ENCODE results near the gene ARSA.

DNA sequence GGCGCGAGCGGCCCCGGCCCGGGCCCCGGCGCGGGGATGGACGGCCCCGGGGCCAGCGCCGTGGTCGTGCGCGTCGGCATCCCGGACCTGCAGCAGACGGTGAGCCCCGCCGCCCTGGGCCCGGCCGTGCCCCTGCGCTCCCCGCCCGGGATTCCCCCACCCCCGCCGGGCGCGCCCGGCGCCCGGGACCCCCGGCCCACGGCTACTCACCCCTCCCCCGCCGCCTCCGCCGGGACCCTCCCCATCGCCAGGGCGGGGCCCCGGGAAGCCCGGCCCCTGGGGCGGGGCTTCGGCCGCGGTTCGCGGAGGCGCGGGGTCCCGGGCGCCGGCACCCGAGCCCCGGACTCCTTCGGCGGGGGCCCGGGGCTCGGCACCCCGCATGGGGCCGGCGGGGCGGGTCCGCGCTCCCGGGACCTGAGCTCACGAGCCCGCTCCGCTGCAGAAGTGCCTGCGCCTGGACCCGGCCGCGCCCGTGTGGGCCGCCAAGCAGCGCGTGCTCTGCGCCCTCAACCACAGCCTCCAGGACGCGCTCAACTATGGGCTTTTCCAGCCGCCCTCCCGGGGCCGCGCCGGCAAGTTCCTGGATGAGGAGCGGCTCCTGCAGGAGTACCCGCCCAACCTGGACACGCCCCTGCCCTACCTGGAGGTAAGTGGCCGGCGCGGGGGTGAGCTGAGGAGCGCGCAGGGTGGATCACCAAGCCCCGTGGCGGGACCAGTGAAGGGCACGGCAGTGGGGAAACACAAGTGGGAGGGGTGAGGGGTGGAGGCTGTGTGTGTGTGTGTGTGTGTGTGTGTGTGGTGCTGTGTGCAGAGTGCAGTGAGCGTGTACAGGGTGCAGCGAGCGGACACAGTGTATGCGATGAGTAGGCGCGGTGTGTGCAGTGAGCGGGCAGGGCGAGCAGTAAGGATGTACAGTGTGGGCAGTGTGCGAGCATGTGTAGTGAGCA lies 46.9 kb upstream of the ARSA start:
- TF ChIP-seq ZNF33A (CRISPR knock-in tag; IDR thresholded peaks at IDR 0.05; ENCODE audit: borderline replicate concordance) (no peak), ZC3H4 (CRISPR knock-in tag; IDR thresholded peaks at IDR 0.05; ENCODE audit: borderline replicate concordance) (no peak), CTCF (CRISPR knock-in tag; IDR thresholded peaks at IDR 0.05) (0 out of 2 replicates have a peak, but pooled peaks have one; percentile 18), NFIC (IDR thresholded peaks at IDR 0.05; ENCODE audit: low read length) (no peak), MNT (IDR thresholded peaks at IDR 0.05) (no peak), TARDBP (CRISPR knock-in tag; IDR thresholded peaks at IDR 0.05) (peak; percentile 13; the same call in 1 of the 2 replicates), POLR2A (IDR thresholded peaks at IDR 0.05; ENCODE audit: insufficient read depth in 1 of 2, low read depth in 2 of 2, low read length in 2 of 2) (no peak), ZNF331 (CRISPR knock-in tag; IDR thresholded peaks at IDR 0.05) (no peak), ZNF34 (CRISPR knock-in tag; IDR thresholded peaks at IDR 0.05; ENCODE audit: borderline replicate concordance) (no peak), ETV5 (CRISPR knock-in tag; IDR thresholded peaks at IDR 0.05; ENCODE audit: borderline replicate concordance) (no peak), EZH2 (conservative IDR thresholded peaks at IDR 0.05; ENCODE audit: low read depth, low read length) (no peak)
- TF ChIP-seq, protein P1, sequence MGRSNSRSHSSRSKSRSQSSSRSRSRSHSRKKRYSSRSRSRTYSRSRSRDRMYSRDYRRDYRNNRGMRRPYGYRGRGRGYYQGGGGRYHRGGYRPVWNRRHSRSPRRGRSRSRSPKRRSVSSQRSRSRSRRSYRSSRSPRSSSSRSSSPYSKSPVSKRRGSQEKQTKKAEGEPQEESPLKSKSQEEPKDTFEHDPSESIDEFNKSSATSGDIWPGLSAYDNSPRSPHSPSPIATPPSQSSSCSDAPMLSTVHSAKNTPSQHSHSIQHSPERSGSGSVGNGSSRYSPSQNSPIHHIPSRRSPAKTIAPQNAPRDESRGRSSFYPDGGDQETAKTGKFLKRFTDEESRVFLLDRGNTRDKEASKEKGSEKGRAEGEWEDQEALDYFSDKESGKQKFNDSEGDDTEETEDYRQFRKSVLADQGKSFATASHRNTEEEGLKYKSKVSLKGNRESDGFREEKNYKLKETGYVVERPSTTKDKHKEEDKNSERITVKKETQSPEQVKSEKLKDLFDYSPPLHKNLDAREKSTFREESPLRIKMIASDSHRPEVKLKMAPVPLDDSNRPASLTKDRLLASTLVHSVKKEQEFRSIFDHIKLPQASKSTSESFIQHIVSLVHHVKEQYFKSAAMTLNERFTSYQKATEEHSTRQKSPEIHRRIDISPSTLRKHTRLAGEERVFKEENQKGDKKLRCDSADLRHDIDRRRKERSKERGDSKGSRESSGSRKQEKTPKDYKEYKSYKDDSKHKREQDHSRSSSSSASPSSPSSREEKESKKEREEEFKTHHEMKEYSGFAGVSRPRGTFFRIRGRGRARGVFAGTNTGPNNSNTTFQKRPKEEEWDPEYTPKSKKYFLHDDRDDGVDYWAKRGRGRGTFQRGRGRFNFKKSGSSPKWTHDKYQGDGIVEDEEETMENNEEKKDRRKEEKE (IDR thresholded peaks at IDR 0.05): no peak
- TF ChIP-seq, protein P2, sequence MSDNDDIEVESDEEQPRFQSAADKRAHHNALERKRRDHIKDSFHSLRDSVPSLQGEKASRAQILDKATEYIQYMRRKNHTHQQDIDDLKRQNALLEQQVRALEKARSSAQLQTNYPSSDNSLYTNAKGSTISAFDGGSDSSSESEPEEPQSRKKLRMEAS (IDR thresholded peaks at IDR 0.05): peak; percentile 70; the same call in 1 of the 2 replicates

Measured in HepG2 (cell line).